Frontal cortex (tissue), 4 donors: ENCODE results near the gene PRDM8. TPM values are rescaled to one million over a fixed set of nuclear protein-coding genes. Genes with fewer than 3 reads are reported as not detected.
A peak's percentile ranks its signal among the peaks of the same experiment; 100 is the strongest.

Source experiments
- DNase-seq, 2 donors: peaks; one replicate each; pipeline ENCODE4 v3.0.0; 2012; ENCODE audit warnings: low spot score in 2 of 2
- FAIRE-seq: peaks from 2 replicates; lab custom pipeline; 2012; peaks lifted over from hg19 to GRCh38; lab: Jason Lieb, UNC
- total RNA-seq: library from RNA; depleted of rRNA; stranded (reverse); fragments of >200 nt; gene quantifications from one replicate; pipeline ENCODE4 v1.2.3, GENCODE V29; 2014
- donor health status: control.
- donor health status: control.
- donor health status: control.

PRDM8 gene
- total RNA-seq, 1 donor from 2014 or later, result 26.9 TPM

- peak in 1 of 2 donors; percentile 15 for DNase-seq
- FAIRE-seq, result no peak
These were observed 15.0 kb upstream of the PRDM8 start for GRCh38 chr4:80182237-80182866.

GRCh38 chr4:80183250-80184052 lies 13.9 kb upstream of the PRDM8 start:
- DNase-seq, result peak in 1 of 2 donors; percentile 6
- FAIRE-seq, result no peak

GRCh38 chr4:80184053-80184824 lies 13.1 kb upstream of the PRDM8 start:
- peak; percentile 74 to 76 for DNase-seq
- no peak for FAIRE-seq

- DNase-seq, result no peak
- FAIRE-seq, result no peak
These were observed 12.2 kb upstream of the PRDM8 start for GRCh38 chr4:80184825-80185756.

- DNase-seq (no peak), FAIRE-seq (no peak)
These were observed 11.3 kb upstream of the PRDM8 start for GRCh38 chr4:80185787-80186548.

- FAIRE-seq (no peak), DNase-seq (peak in 1 of 2 donors; percentile 68)
These were observed 10.6 kb upstream of the PRDM8 start for GRCh38 chr4:80186676-80187075.

GRCh38 chr4:80187677-80188076 lies 9.6 kb upstream of the PRDM8 start:
- no peak for FAIRE-seq

GRCh38 chr4:80188457-80188800 lies 8.9 kb upstream of the PRDM8 start:
- DNase-seq (no peak), FAIRE-seq (no peak)

More at GRCh38 chr4:80187677-80188076, 9.6 kb upstream of the PRDM8 start:
- no peak for DNase-seq

- DNase-seq (no peak), FAIRE-seq (no peak)
These were observed 8.4 kb upstream of the PRDM8 start for GRCh38 chr4:80188801-80189458.

GRCh38 chr4:80189581-80189955 lies 7.7 kb upstream of the PRDM8 start:
- DNase-seq, result no peak
- FAIRE-seq, result no peak

GRCh38 chr4:80189956-80190677 lies 7.2 kb upstream of the PRDM8 start:
- FAIRE-seq, result no peak
- DNase-seq, result no peak

GRCh38 chr4:80192252-80192866 lies 4.9 kb upstream of the PRDM8 start:
- DNase-seq (no peak), FAIRE-seq (no peak)

GRCh38 chr4:80192937-80193336 lies 4.4 kb upstream of the PRDM8 start:
- DNase-seq (no peak), FAIRE-seq (no peak)

- FAIRE-seq (no peak), DNase-seq (no peak)
These were observed 1.7 kb upstream of the PRDM8 start for GRCh38 chr4:80195441-80196140.

- DNase-seq (no peak), FAIRE-seq (no peak)
These were observed 913 bp upstream of the PRDM8 start for GRCh38 chr4:80196259-80196921.
